Ectodermal cell (in vitro differentiated cells): Measurements from ENCODE around the gene LHPP.

Source experiments
- H3K27ac ChIP-seq: 2 replicates; pipeline ENCODE4 v1.7.0; 2013; ENCODE audit warnings: mild to moderate bottlenecking, low read depth, low read length; ENCODE audit not compliant: insufficient read depth, poor library complexity, severe bottlenecking
- H3K27me3 ChIP-seq: 2 replicates; pipeline ENCODE4 v1.7.0; 2013; ENCODE audit warnings: mild to moderate bottlenecking, low read length; ENCODE audit not compliant: insufficient read depth, control insufficient read depth, poor library complexity, severe bottlenecking
- H3K36me3 ChIP-seq: one replicate; pipeline ENCODE4 v1.7.0; 2013; ENCODE audit warnings: low read length; ENCODE audit not compliant: control insufficient read depth, insufficient read depth
- H3K4me1 ChIP-seq: one replicate; pipeline ENCODE4 v1.7.0; 2013; ENCODE audit warnings: low read length; ENCODE audit not compliant: control insufficient read depth, insufficient read depth
- H3K4me3 ChIP-seq: 2 replicates; pipeline ENCODE4 v1.7.0; 2013; ENCODE audit warnings: low read depth, low read length, control low read depth; ENCODE audit not compliant: insufficient read depth
- H3K9me3 ChIP-seq: 2 replicates; pipeline ENCODE4 v1.7.0; 2013; ENCODE audit warnings: mild to moderate bottlenecking, low read length, moderate library complexity; ENCODE audit not compliant: control insufficient read depth
- WGBS, 2 experiments: methylation state at CpG; one replicate each; pipeline ENCODE4 v1.1.7; 2013; ENCODE audit warnings: missing lambda C conversion rate in 2 of 2; 5-methylcytosine and 5-hydroxymethylcytosine counted together

The LHPP gene

DNA sequence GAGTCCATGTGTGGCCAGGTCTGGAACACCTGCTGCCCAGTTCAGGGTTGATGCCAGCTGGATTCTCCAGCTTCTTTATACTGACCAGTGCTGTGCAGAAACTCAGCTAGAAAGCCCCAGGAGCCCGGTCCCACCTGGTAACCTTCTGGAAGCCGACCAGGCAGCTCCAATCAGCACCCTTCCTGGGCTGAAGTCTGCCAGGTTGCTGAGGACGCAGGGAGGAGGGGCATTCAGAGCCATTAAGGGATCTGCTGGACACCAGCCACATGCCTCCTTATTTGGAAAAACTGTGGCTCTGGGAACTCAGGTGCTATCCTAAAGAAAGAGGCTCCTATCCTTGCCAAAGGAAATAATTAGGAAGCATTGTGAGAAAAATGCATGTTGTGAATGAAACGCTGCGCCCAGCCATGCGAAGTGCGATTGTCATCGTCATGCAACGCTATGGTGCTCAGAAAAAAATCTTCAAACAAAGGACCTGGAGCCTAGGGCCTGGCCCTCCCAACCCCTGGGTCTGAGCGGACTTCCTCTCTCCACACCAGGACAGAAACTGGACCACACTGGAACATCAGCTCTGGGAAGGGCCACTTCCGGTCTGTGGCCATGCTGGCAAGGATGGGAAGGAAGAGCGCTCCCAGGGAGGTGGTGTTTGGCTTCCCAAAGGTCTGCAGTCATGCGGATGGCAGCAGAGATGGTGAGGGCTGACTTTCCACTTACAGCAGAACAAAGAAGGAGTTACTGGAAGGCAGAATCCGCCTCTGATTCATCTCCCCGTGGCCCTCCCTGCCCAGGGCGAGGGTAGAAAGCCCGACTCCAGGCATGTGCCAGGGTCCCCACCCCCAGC is 192.4 kb downstream of the LHPP start:
- 90 to 93% methylated on average over 16 to 17 of the region's 17 CpGs for WGBS, 2 experiments
- no peak overlapping the region for H3K4me3 ChIP-seq
- H3K36me3 ChIP-seq, result no peaks in the 10 kb centered on the region
- no peaks in the 10 kb centered on the region for H3K27me3 ChIP-seq
- H3K4me1 ChIP-seq, result peaks cover 7% of the 10 kb centered on the region
- no peaks in the 10 kb centered on the region for H3K9me3 ChIP-seq
- H3K27ac ChIP-seq, result no peak overlapping the region

GRCh38 chr10:124654686-124655085 is 193.1 kb downstream of the LHPP start:
- H3K36me3 ChIP-seq, result no peaks in the 10 kb centered on the region
- 92 to 93% methylated on average over 7 of the region's 7 CpGs for WGBS, 2 experiments
- H3K4me1 ChIP-seq, result peaks cover 7% of the 10 kb centered on the region
- H3K27me3 ChIP-seq, result no peaks in the 10 kb centered on the region
- no peaks in the 10 kb centered on the region for H3K9me3 ChIP-seq
- H3K4me3 ChIP-seq, result no peak overlapping the region
- no peak overlapping the region for H3K27ac ChIP-seq

DNA sequence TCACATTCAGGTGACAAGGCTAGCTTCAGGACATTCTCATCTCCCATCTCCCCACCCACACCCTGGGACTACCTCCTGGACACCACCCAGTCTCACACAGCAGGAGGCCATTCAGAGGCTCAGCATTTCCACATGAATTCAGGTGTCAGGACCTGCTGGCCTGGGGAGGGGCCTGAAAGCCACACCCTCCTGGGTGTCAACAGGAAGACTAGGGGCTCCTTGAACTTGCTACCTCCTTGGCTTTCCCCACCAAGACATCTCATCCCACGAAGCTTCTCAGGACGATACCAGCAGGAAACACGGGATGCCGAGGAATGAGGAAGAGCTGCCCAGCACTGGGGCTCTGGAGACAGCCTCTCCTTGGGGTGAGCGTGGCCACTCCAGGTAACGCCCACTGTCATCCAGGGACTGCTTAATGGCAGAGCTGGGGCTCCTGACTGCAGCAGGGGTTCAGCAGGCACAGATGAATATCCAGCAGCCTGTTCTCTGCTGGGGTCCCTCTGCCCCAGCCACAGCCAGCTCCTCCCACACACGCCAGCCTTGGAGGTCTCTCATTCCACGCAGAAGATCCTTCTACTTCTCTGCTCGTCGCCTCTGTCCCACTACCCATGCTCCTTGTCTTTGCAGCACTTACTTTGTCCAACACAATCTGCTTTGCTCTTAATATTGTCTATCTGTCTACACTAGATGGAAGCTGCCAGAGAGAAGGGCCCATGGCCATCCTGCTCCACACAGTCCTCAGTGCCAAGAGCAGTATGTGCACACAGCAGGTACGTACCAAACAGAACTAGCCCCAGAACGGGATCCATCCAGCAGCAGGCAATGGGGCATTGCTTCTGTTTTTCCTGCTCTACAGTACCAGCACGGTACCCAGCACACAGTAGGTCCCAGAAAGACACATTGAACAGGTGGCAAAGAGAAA is 193.8 kb downstream of the LHPP start:
- Histone ChIP-seq H3K27ac (no peak overlapping the region), H3K4me1 (peaks cover 7% of the 10 kb centered on the region), H3K36me3 (no peaks in the 10 kb centered on the region), H3K4me3 (no peak overlapping the region), H3K9me3 (no peaks in the 10 kb centered on the region), H3K27me3 (no peaks in the 10 kb centered on the region)
- 94 to 95% methylated on average over 13 of the region's 13 CpGs for WGBS, 2 experiments

DNA sequence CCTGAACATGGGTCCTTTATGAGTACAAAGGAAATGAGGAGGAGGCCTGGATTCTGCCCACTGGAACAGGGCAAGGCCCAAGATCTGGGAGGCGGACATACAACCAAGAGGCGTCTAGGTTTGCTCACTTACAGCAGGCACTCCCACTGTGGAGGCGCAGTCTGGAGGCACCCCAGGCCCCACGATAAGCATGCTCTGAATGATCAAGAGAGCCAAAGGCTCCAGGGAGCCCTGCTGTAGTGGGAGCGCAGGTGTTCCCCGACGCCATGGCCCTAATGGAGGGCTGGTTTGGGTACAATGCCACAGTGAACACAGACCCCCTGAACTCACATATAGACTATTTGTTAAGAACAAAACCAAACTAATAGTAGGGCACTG is 194.5 kb downstream of the LHPP start:
- peaks cover 2% of the 10 kb centered on the region for H3K4me1 ChIP-seq
- no peak overlapping the region for H3K27ac ChIP-seq
- no peaks in the 10 kb centered on the region for H3K9me3 ChIP-seq
- no peaks in the 10 kb centered on the region for H3K36me3 ChIP-seq
- no peak overlapping the region for H3K4me3 ChIP-seq
- no peaks in the 10 kb centered on the region for H3K27me3 ChIP-seq
- 97% methylated on average over 7 of the region's 7 CpGs for WGBS, 2 experiments

GRCh38 chr10:124656541-124656940 is 194.9 kb downstream of the LHPP start:
- no peaks in the 10 kb centered on the region for H3K9me3 ChIP-seq
- H3K4me3 ChIP-seq, result no peak overlapping the region
- no peaks in the 10 kb centered on the region for H3K27me3 ChIP-seq
- H3K36me3 ChIP-seq, result no peaks in the 10 kb centered on the region
- H3K27ac ChIP-seq, result no peak overlapping the region
- H3K4me1 ChIP-seq, result no peaks in the 10 kb centered on the region
- WGBS, 2 experiments, result 96 to 98% methylated on average over 6 of the region's 6 CpGs

DNA sequence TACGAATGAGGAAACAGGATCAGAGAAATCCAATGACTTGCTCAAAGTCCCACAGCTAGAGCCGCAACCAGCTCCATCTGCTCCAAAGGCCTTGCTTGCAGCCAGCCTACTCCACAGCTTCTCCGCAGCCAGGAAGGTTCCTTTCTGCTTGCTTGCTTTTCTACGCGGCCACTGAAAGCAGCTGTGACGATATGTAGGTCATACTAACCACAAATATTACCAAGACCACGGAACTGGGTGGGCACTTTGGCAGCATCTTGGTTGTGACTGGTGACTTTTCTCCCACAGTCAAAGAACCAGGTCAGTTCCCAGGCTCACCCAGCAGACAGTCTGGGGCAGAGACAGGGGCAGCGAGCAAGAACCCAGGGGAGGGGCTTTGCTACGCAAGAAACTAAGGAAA is 196.2 kb downstream of the LHPP start:
- Histone ChIP-seq H3K27me3 (no peaks in the 10 kb centered on the region), H3K4me1 (no peaks in the 10 kb centered on the region), H3K27ac (no peak overlapping the region), H3K9me3 (no peaks in the 10 kb centered on the region), H3K4me3 (no peak overlapping the region), H3K36me3 (no peaks in the 10 kb centered on the region)
- WGBS, 2 experiments, result 84 to 90% methylated on average over 9 of the region's 9 CpGs

GRCh38 chr10:124658591-124659242 is 197.1 kb downstream of the LHPP start:
- Histone ChIP-seq H3K27ac (no peak overlapping the region), H3K27me3 (no peaks in the 10 kb centered on the region), H3K4me1 (no peaks in the 10 kb centered on the region), H3K36me3 (no peaks in the 10 kb centered on the region), H3K4me3 (no peak overlapping the region), H3K9me3 (no peaks in the 10 kb centered on the region)
- WGBS, 2 experiments, result 94 to 97% methylated on average over 12 of the region's 12 CpGs

GRCh38 chr10:124659380-124659779 is 197.8 kb downstream of the LHPP start:
- no peak overlapping the region for H3K27ac ChIP-seq
- no peaks in the 10 kb centered on the region for H3K27me3 ChIP-seq
- H3K4me1 ChIP-seq, result no peaks in the 10 kb centered on the region
- H3K9me3 ChIP-seq, result no peaks in the 10 kb centered on the region
- no peak overlapping the region for H3K4me3 ChIP-seq
- no peaks in the 10 kb centered on the region for H3K36me3 ChIP-seq
- WGBS, 2 experiments, result 95% methylated on average over 2 of the region's 2 CpGs

GRCh38 chr10:124660404-124661125 is 198.9 kb downstream of the LHPP start:
- Histone ChIP-seq H3K27me3 (no peaks in the 10 kb centered on the region), H3K36me3 (no peaks in the 10 kb centered on the region), H3K4me3 (no peak overlapping the region), H3K27ac (no peak overlapping the region), H3K4me1 (no peaks in the 10 kb centered on the region), H3K9me3 (no peaks in the 10 kb centered on the region)
- WGBS, 2 experiments, result 95 to 96% methylated on average over 12 of the region's 12 CpGs
